H1 (cell line): ENCODE measurements around the gene ART4. TPM values are rescaled to one million over a fixed set of nuclear protein-coding genes. Genes with fewer than 3 reads are reported as not detected.

Source experiments
- ATF3 ChIP-seq: IDR thresholded peaks from 2 replicates; pipeline ENCODE4 v1.6.1; 2011; ENCODE audit warnings: low read depth, mild to moderate bottlenecking, low read length; ENCODE audit not compliant: insufficient read depth
- BRCA1 ChIP-seq: IDR thresholded peaks from 2 replicates; pipeline ENCODE4 v1.6.1; 2012; ENCODE audit warnings: low read depth, low read length, improper control_type of control experiment
- CEBPB ChIP-seq: IDR thresholded peaks from 2 replicates; pipeline ENCODE4 v1.6.1; 2012; ENCODE audit warnings: low read depth, low read length
- CHD1 ChIP-seq: IDR thresholded peaks from 2 replicates; pipeline ENCODE4 v1.6.1; 2012; ENCODE audit warnings: low read depth, low read length, improper control_type of control experiment
- CTCF ChIP-seq, 3 experiments: IDR thresholded peaks; 1 replicate in 2 of 3; 2 replicates in 1 of 3; pipeline versions ENCODE4 v1.5.1 to v1.6.1; 2011; ENCODE audit warnings: low read length in 3 of 3, mild to moderate bottlenecking in 3 of 3, inconsistent platforms in 2 of 3, low read depth in 1 of 3, moderate library complexity in 1 of 3; ENCODE audit not compliant: insufficient read depth in 1 of 3; ENCODE audit errors: control extremely low read depth in 1 of 3
- E2F6 ChIP-seq: IDR thresholded peaks from 2 replicates; pipeline ENCODE4 v1.6.1; 2012; ENCODE audit warnings: inconsistent platforms
- GTF2F1 ChIP-seq: IDR thresholded peaks from 2 replicates; pipeline ENCODE4 v1.6.1; 2012; ENCODE audit warnings: low read depth, low read length, improper control_type of control experiment, borderline replicate concordance
- JUN ChIP-seq: IDR thresholded peaks from 2 replicates; pipeline ENCODE4 v1.6.1; 2011; ENCODE audit warnings: low read depth, mild to moderate bottlenecking, improper control_type of control experiment, low read length
- JUND ChIP-seq: IDR thresholded peaks from 2 replicates; pipeline ENCODE4 v1.6.1; 2011; ENCODE audit warnings: mild to moderate bottlenecking, improper control_type of control experiment, low read length
- KDM4A ChIP-seq: IDR thresholded peaks from one replicate; pipeline ENCODE4 v1.7.1; 2012; ENCODE audit warnings: low read depth, mild to moderate bottlenecking, moderate library complexity, low read length, inconsistent platforms; ENCODE audit not compliant: severe bottlenecking
- MAX ChIP-seq: IDR thresholded peaks from 2 replicates; pipeline ENCODE4 v1.6.1; 2012; ENCODE audit warnings: inconsistent platforms
- NANOG ChIP-seq: IDR thresholded peaks from 2 replicates; pipeline ENCODE4 v1.6.1; 2011; ENCODE audit warnings: low read length, low read depth, mild to moderate bottlenecking, inconsistent platforms; ENCODE audit not compliant: insufficient read depth, poor library complexity, severe bottlenecking
- NRF1 ChIP-seq: IDR thresholded peaks from 2 replicates; pipeline ENCODE4 v1.6.1; 2011; ENCODE audit warnings: mild to moderate bottlenecking, low read depth, low read length, improper control_type of control experiment
- PHF8 ChIP-seq: fragments of 200-600 bp; sonication (generic); conservative IDR thresholded peaks from 2 replicates; pipeline ENCODE4 v1.7.1; 2012; ENCODE audit warnings: low read depth, mild to moderate bottlenecking, inconsistent platforms, low read length, moderate library complexity
- POLR2AphosphoS5 ChIP-seq: IDR thresholded peaks from 2 replicates; pipeline ENCODE4 v1.6.1; 2011; ENCODE audit warnings: low read depth, low read length
- POU5F1 ChIP-seq: IDR thresholded peaks from 2 replicates; pipeline ENCODE4 v1.6.1; 2011; ENCODE audit warnings: low read depth, mild to moderate bottlenecking, low read length, moderate library complexity
- RXRA ChIP-seq: IDR thresholded peaks from 2 replicates; pipeline ENCODE4 v1.6.1; 2011; ENCODE audit warnings: low read depth, mild to moderate bottlenecking, low read length, moderate library complexity; ENCODE audit not compliant: insufficient read depth
- SIN3A ChIP-seq, 2 experiments: IDR thresholded peaks in 1 of 2; conservative IDR thresholded peaks in 1 of 2; 2 replicates each; pipeline ENCODE4 v1.6.1; 2011 to 2012; ENCODE audit warnings: low read length in 2 of 2, improper control_type of control experiment in 1 of 2, low read depth in 1 of 2, mild to moderate bottlenecking in 1 of 2
- SIX5 ChIP-seq: IDR thresholded peaks from 2 replicates; pipeline ENCODE4 v1.6.1; 2011; ENCODE audit warnings: mild to moderate bottlenecking, low read depth, low read length
- SUZ12 ChIP-seq: fragments of 200-600 bp; sonication (generic); IDR thresholded peaks from 2 replicates; pipeline ENCODE4 v1.6.1; 2012; ENCODE audit warnings: mild to moderate bottlenecking, inconsistent platforms, low read length, moderate library complexity, mixed read lengths
- polyA plus RNA-seq, 7 experiments: library from polyadenylated mRNA; depleted of rRNA in 3 of 7; stranded (reverse) in 5 of 7; unstranded in 2 of 7; fragments of >200 nt in 5 of 7; fragments of 200-250 nt in 2 of 7; gene quantifications; 1 replicate in 5 of 7; 2 replicates in 1 of 7; 4 replicates in 1 of 7; pipeline versions ENCODE4 v1.2.1 to v1.2.3, GENCODE V29; 2011 to 2013; ENCODE audit warnings: missing spikeins in 2 of 7, mixed read lengths in 2 of 7
- total RNA-seq: library from RNA; stranded (reverse); fragmentation: NEBNext Ultra II Directional; extraction: Animal tissue kit (Norgen Biotek cat#: 25700); gene quantifications from 2 replicates; pipeline ENCODE4 v1.2.1, GENCODE V29; 2021

The ART4 gene
- total and polyA plus RNA-seq, 2 of the 8 experiments (the other 6 are each of a cell fraction or from before 2014, with no cell fraction given), result not detected

GRCh38 chr12:14803011-14803829 lies 40.1 kb downstream of the ART4 start, which contains the start of the genes C12orf60 and WBP11 (continued):
- no peak for TF ChIP-seq SIX5
- TF ChIP-seq PHF8, result peak; percentile 72
- no peak for TF ChIP-seq RXRA
- TF ChIP-seq E2F6, result no peak
- no peak for TF ChIP-seq NANOG
- TF ChIP-seq SIN3A (conservative IDR thresholded peaks at IDR 0.05 in 1 of 2, IDR thresholded peaks at IDR 0.05 in 1 of 2; ENCODE audit: low read depth in 1 of 2, low read length in 2 of 2), result peak in 1 of 2 experiments; percentile 78; a peak in 1 of 4 replicates
- TF ChIP-seq GTF2F1, result no peak
- TF ChIP-seq CTCF (IDR thresholded peaks at IDR 0.05; ENCODE audit: control extremely low read depth in 1 of 3, insufficient read depth in 1 of 3, low read depth in 1 of 3, low read length in 3 of 3), result no peak
- TF ChIP-seq KDM4A, result peak; percentile 59
- TF ChIP-seq CHD1, result no peak
- TF ChIP-seq ATF3, result no peak
- TF ChIP-seq SUZ12, result no peak
- no peak for TF ChIP-seq JUN
- TF ChIP-seq BRCA1, result no peak
- no peak for TF ChIP-seq POU5F1
- no peak for TF ChIP-seq JUND
- no peak for TF ChIP-seq NRF1
- TF ChIP-seq MAX, result no peak
- TF ChIP-seq CEBPB, result no peak
- peak; percentile 92; the same call in 1 of the 2 replicates for TF ChIP-seq POLR2AphosphoS5
